A549 (cell line): ENCODE data around the gene PYROXD2.

Experiments
- CTCF ChIP-seq: fragments of >200 bp; sonication (Bioruptor Twin); formaldehyde crosslinking; IDR thresholded peaks from 3 replicates; pipeline ENCODE4 v1.5.1; 2016
- MAFK ChIP-seq: fragments of 450-650 bp; IDR thresholded peaks from 2 replicates; pipeline ENCODE4 v1.6.1; 2014; ENCODE audit not compliant: partially characterized antibody
- MAX ChIP-seq: IDR thresholded peaks from 2 replicates; pipeline ENCODE4 v1.6.1; 2012
- NFE2L2 ChIP-seq: fragments of 150-350 bp; conservative IDR thresholded peaks from 2 replicates; pipeline ENCODE4 v1.6.1; 2014; ENCODE audit warnings: low read length
- POLR2A ChIP-seq: IDR thresholded peaks from 2 replicates; pipeline ENCODE4 v1.6.1; 2012; ENCODE audit warnings: mild to moderate bottlenecking, low read length
- RCOR1 ChIP-seq: fragments of 150-350 bp; IDR thresholded peaks from 2 replicates; pipeline ENCODE4 v1.6.1; 2014; ENCODE audit warnings: antibody characterized with exemption, low read length, low read depth

GRCh38 chr10:98433881-98434732 is 19.1 kb upstream of the PYROXD2 start:
- TF ChIP-seq CTCF (no peak), NFE2L2 (no peak), POLR2A (no peak), RCOR1 (no peak), MAFK (no peak), MAX (no peak)
